AG09309 (cell line): ENCODE measurements around the gene RBM38.

ENCODE experiments used
- DNase-seq: peaks from one replicate; pipeline ENCODE4 v3.0.0-alpha.2; 2010; ENCODE audit warnings: low read depth
- H3K4me3 ChIP-seq: 2 replicates; pipeline ENCODE4 v1.5.1; 2011; ENCODE audit warnings: mild to moderate bottlenecking, low read depth, low read length, moderate library complexity; ENCODE audit not compliant: control insufficient read depth
- CTCF ChIP-seq: IDR thresholded peaks from 2 replicates; pipeline ENCODE4 v1.5.1; 2011; ENCODE audit warnings: mild to moderate bottlenecking, low read depth, low read length, inconsistent platforms; ENCODE audit not compliant: insufficient read depth, control insufficient read depth; ENCODE audit errors: missing control alignments

The RBM38 gene

GRCh38 chr20:57369596-57369995 is 21.6 kb upstream of the RBM38 start:
- no peak overlapping the region for H3K4me3 ChIP-seq
- no peak for TF ChIP-seq CTCF
- no peak for DNase-seq

- no peak for TF ChIP-seq CTCF
- DNase-seq: no peak
- no peak overlapping the region for H3K4me3 ChIP-seq
These were observed 20.9 kb upstream of the RBM38 start for GRCh38 chr20:57370316-57370715.

GRCh38 chr20:57371363-57371762 is 19.8 kb upstream of the RBM38 start:
- TF ChIP-seq CTCF: no peak
- H3K4me3 ChIP-seq: no peak overlapping the region
- DNase-seq: no peak

GRCh38 chr20:57372157-57372556 is 19.0 kb upstream of the RBM38 start:
- H3K4me3 ChIP-seq: no peak overlapping the region
- no peak for DNase-seq
- TF ChIP-seq CTCF: no peak

GRCh38 chr20:57372581-57373350 is 18.4 kb upstream of the RBM38 start:
- TF ChIP-seq CTCF: no peak
- H3K4me3 ChIP-seq: no peak overlapping the region
- no peak for DNase-seq

GRCh38 chr20:57374343-57374930 is 16.8 kb upstream of the RBM38 start:
- H3K4me3 ChIP-seq: no peak overlapping the region
- no peak for DNase-seq
- no peak for TF ChIP-seq CTCF
